Measurements from ENCODE around the gene STK16.

The STK16 gene

GRCh38 chr2:219214786-219215185 is 30.5 kb upstream of the STK16 start:
- DNase-seq (ENCODE audit: low read depth) = no peak
- H3K4me3 ChIP-seq (ENCODE audit: low read depth, low read length) = no peak overlapping the region
- no peak for TF ChIP-seq CTCF (IDR thresholded peaks at IDR 0.05; ENCODE audit: control insufficient read depth, extremely low read depth, insufficient read depth)

DNA sequence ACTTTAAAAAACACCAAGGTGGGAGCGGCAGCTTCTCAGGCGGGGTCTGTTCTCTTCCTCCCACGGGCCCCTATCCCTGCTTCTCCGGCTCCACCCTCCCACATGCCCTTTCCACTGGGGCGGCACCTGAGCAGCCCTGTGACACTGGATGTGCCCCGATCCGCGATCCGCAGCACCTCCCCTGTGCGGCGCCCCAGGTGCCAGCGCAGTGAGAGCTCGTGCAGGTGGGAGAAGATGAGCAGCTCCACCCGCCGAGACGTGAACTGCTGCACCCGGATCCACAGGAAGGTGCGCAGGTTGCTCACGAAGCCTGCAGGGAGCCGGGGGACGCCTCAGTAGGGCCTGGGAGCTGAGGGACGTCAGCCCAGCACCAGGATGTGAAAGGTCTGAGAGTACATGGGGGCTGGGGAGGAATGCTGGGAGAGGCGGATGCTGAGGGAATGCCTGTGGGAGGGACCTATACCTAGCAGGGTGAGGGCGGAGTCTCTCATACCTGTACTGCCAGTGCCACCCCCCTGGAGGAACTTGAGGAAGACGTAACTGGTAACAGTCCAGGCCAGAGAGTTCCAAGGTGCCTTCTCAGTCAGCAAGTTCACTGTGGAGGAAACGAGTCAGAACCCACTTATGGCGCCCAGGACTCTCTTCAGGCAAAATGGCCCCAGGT is 29.3 kb upstream of the STK16 start:
- no peak overlapping the region for H3K4me3 ChIP-seq (ENCODE audit: low read depth, low read length)
- no peak for TF ChIP-seq CTCF (IDR thresholded peaks at IDR 0.05; ENCODE audit: control insufficient read depth, extremely low read depth, insufficient read depth)
- no peak for DNase-seq (ENCODE audit: low read depth)

DNA sequence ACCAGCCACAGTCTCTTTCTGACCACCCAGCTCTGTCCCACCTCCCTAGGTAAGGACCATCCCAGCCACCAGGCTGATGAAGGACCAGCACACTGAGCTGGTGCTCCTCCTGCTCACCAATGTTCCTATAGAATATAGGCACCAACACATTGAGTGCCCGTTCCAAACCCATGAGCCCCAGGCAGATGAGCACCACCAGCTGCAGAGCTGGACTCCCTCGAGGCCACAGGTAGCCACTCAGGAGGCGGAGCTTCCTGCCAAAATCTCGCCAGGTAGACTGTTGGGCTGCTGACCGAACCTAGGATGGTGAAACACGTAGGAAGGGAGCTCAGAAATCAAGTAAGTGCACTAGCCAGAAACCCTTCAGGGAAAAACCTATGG is 28.8 kb upstream of the STK16 start:
- no peak for DNase-seq (ENCODE audit: low read depth)
- no peak overlapping the region for H3K4me3 ChIP-seq (ENCODE audit: low read depth, low read length)
- TF ChIP-seq CTCF (IDR thresholded peaks at IDR 0.05; ENCODE audit: control insufficient read depth, extremely low read depth, insufficient read depth) = no peak

GRCh38 chr2:219218217-219218731 is 27.0 kb upstream of the STK16 start:
- no peak for TF ChIP-seq CTCF (IDR thresholded peaks at IDR 0.05; ENCODE audit: control insufficient read depth, extremely low read depth, insufficient read depth)
- DNase-seq (ENCODE audit: low read depth) = peak; percentile 37
- H3K4me3 ChIP-seq (ENCODE audit: low read depth, low read length) = peak overlapping the region; percentile 55

DNA sequence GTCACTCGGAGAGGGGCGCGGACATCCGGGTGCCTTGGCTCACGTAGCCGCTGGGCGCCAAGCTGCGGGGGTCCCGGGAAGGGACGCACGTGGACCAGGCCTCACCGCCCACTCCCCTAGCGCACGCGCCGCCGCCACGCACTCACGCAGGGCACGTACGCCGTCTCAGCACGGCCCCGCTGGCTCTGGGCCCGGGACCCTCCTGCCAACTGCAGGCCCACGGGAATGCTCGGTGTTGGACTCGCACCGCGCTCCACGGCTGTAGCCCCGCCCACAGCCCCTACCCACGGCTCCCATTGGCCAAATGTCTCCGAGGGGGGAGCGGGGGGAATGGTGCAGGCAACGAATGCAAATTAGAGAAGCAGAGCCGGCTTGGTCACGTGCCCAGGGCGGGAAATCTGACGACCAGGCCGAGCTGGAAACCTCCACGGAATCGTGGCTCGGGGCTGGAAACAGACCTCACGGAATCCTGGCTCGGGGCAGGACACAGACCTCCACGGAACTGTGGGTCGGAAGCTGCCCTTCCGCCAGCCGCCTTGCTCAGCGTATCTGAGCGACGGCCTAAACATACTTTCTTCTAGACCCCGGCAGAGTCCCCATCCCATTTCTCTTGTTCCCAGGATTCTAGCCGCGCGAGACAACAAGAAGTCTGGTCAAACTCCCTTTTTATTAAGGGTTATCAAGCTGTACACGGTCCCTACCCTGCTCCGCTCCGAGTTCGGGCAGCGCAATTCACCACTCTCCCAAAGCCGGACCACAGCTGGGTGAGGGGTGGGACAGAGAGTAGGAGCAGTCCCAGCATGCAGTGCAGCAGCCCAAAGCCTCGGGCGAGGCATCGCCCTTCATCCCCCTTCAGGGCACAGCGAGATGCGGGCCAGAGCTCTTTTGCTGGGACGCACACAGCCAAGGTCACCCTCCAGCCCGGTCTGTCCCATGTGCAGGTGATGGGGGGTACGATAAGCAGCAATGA is 26.3 kb upstream of the STK16 start, which contains the start of gene ABCB6:
TSS of gene ABCB6 (minus strand) at position 227 of the 970 bp plus-strand sequence. CDS start 285 bp downstream, outside the sequence.
- no peak for TF ChIP-seq CTCF (IDR thresholded peaks at IDR 0.05; ENCODE audit: control insufficient read depth, extremely low read depth, insufficient read depth)
- peak within 1 kb of the TSS; percentile 55 for H3K4me3 ChIP-seq (ENCODE audit: low read depth, low read length)
- peak; percentile 79 for DNase-seq (ENCODE audit: low read depth)

DNA sequence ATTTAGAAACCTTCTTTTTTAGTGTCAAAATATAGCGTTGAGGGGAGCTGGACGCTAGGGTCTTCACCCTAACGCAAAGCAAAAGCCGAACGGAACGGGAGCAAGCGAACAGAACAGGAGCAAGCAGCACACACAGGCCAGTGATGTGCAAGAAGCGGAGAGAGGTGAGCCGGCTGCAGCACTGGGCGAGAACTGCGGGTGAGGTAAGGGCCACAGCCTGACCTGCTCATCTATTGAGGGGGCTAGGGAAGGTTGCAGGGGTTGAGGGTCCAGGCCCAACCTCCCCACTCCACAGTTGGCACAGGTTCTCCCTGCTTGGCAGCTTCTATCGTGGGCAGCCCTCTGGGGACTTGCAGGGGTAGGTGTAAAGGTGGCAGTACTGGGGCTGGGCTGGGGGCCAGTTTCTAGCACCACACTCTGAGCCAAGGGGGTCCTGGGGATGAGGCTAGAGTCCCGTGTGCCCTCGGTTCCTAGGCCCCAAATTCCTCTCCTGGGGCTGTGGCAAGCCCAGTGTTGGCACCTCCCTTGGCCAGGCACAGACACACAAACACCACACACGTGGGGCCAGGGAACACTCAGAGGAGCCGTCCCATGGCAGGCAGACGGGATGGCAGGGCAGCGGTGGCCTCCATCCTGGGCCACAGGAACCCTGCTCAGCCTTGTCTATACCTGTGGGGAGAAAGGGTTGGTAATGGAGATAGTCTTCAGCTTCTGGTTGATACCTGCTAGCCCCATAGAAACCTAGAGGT is 25.3 kb upstream of the STK16 start:
- TF ChIP-seq CTCF (IDR thresholded peaks at IDR 0.05; ENCODE audit: control insufficient read depth, extremely low read depth, insufficient read depth) = no peak
- H3K4me3 ChIP-seq (ENCODE audit: low read depth, low read length) = no peak overlapping the region
- DNase-seq (ENCODE audit: low read depth) = no peak

All from LNCaP clone FGC (cell line).